Astrocyte of the spinal cord (primary cell): ENCODE measurements around the gene IKZF3.

Experiments
- DNase-seq: peaks from one replicate; pipeline ENCODE4 v3.0.0; 2011; ENCODE audit warnings: low read depth, low spot score
- H3K4me3 ChIP-seq: 2 replicates; pipeline ENCODE4 v1.5.1; 2011; ENCODE audit warnings: low read depth, mild to moderate bottlenecking, low read length, moderate library complexity
- CTCF ChIP-seq: IDR thresholded peaks from 2 replicates; pipeline ENCODE4 v1.5.1; 2012; ENCODE audit warnings: low read depth, mild to moderate bottlenecking, low read length, inconsistent platforms
- in situ Hi-C: cut with HindIII; loops from 2 replicates; pipeline ENCODE4 v1.10.0; 2017; ENCODE audit warnings: low sequenced_read_pairs

IKZF3 gene

GRCh38 chr17:39722965-39723848 is 140.9 kb downstream of the IKZF3 start:
- TF ChIP-seq CTCF = no peak
- in situ Hi-C loops = no loop called here
- no peak overlapping the region for H3K4me3 ChIP-seq
- no peak for DNase-seq

- TF ChIP-seq CTCF = no peak
- H3K4me3 ChIP-seq = no peak overlapping the region
- DNase-seq = no peak
- in situ Hi-C loops = no loop called here
These were observed 142.0 kb downstream of the IKZF3 start for GRCh38 chr17:39722104-39722503.

DNA sequence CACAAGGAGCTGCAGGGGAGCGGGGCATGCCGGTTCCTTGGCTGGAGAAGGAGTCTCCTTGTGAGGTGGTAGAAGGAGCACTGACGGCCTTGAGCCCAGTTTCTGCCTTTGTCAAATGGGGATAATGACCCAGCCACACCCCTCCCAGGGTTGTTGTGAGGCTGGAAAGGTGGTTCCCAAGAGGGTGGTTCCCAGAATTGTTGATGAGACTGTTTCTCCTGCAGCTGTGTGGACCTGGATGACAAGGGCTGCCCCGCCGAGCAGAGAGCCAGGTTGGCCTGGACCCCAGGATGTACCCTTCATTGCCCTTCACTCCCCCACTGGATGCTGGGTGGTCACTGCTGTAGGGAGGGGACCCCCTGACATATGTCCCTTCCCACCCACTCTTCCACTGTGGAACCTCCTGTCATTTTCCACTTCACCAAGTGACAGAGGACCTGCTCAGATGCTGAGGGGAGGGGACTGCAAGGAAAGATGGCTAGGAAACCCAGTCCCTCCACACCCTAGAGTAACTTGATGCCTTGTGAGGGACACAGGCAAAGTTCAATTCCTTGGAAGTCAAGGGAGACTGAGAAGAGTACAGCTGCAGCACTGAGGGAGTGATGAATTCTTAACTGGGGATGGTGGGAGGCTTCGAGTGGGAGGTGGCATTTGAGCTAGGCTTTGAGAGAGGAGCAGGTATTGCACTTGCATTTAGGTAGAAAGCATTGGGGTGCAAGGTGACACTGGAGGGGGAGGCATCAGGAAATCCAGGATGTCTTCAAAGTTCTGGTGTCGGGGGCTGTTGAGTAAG is 144.4 kb downstream of the IKZF3 start:
- DNase-seq = no peak
- H3K4me3 ChIP-seq = no peak overlapping the region
- no peak for TF ChIP-seq CTCF
- in situ Hi-C loops = no loop called here

- in situ Hi-C loops = no loop called here
- no peak for DNase-seq
- no peak for TF ChIP-seq CTCF
- no peak overlapping the region for H3K4me3 ChIP-seq
These were observed 146.5 kb downstream of the IKZF3 start for GRCh38 chr17:39717660-39718059.

- no peak for DNase-seq
- TF ChIP-seq CTCF = no peak
- no peak overlapping the region for H3K4me3 ChIP-seq
- in situ Hi-C loops = no loop called here
These were observed 147.1 kb downstream of the IKZF3 start for GRCh38 chr17:39716879-39717536.

DNA sequence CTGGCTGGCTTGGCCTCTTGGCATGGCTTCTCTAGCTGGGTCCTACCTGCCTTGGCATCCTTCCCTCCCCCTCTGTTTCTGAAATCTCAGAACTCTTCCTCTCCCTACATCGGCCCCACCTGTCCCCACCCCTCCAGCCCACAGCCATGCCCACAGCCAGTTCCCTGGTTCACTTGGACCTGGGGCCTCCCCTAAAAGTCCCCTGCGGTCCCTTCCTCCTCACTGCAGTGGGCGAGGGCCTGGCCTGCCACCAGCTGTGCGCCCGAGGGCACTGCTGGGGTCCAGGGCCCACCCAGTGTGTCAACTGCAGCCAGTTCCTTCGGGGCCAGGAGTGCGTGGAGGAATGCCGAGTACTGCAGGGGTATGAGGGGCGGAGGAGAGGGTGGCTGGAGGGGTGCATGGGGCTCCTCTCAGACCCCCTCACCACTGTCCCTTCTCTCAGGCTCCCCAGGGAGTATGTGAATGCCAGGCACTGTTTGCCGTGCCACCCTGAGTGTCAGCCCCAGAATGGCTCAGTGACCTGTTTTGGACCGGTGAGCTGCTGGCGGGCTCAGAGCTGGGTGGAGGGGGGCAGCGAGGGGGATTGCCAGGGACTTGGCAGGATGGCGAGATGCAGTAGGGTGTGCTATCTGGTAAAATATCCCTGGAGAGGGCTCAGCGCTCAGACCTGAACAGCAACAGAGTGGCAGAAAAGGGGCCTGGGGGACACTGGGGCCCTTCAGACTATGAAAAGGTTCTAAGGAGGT is 147.9 kb downstream of the IKZF3 start:
- TF ChIP-seq CTCF = no peak
- no peak overlapping the region for H3K4me3 ChIP-seq
- no peak for DNase-seq
- in situ Hi-C loops = no loop called here
